Trophoblast cell (in vitro differentiated cells and primary cell): ENCODE data around the gene CRYBB2.

Experiments
- DNase-seq, 2 donors: peaks; one replicate each; pipeline ENCODE4 v3.0.0-alpha.2; 2016
- H2AFZ ChIP-seq: 2 replicates; pipeline ENCODE4 v1.6.1; 2013; ENCODE audit warnings: low read length, moderate library complexity, mild to moderate bottlenecking; ENCODE audit not compliant: insufficient read depth, poor library complexity
- H2AK5ac ChIP-seq: 2 replicates; pipeline ENCODE4 v1.6.1; 2013; ENCODE audit warnings: mild to moderate bottlenecking, low read length
- H2BK120ac ChIP-seq: 2 replicates; pipeline ENCODE4 v1.6.1; 2013; ENCODE audit warnings: low read length, mild to moderate bottlenecking, moderate library complexity; ENCODE audit not compliant: insufficient read depth, poor library complexity
- H2BK12ac ChIP-seq: 2 replicates; pipeline ENCODE4 v1.6.1; 2013; ENCODE audit warnings: mild to moderate bottlenecking, low read length, moderate library complexity
- H2BK5ac ChIP-seq: 2 replicates; pipeline ENCODE4 v1.6.1; 2013; ENCODE audit warnings: low read length, low read depth, moderate library complexity, mild to moderate bottlenecking; ENCODE audit not compliant: poor library complexity
- H3K14ac ChIP-seq: 2 replicates; pipeline ENCODE4 v1.6.1; 2013; ENCODE audit warnings: mild to moderate bottlenecking, low read length
- H3K18ac ChIP-seq: 2 replicates; pipeline ENCODE4 v1.6.1; 2013; ENCODE audit warnings: mild to moderate bottlenecking, low read length
- H3K23ac ChIP-seq: 2 replicates; pipeline ENCODE4 v1.6.1; 2013; ENCODE audit warnings: low read length
- H3K27ac ChIP-seq: 2 replicates; pipeline ENCODE4 v1.5.1; 2013; ENCODE audit warnings: low read depth, mild to moderate bottlenecking, inconsistent platforms, low read length, moderate library complexity
- H3K27me3 ChIP-seq: 2 replicates; pipeline ENCODE4 v1.6.1; 2013; ENCODE audit warnings: inconsistent platforms, mild to moderate bottlenecking, low read length, moderate library complexity; ENCODE audit not compliant: insufficient read depth
- H3K36me3 ChIP-seq, 2 experiments: 1 replicate in 1 of 2; 2 replicates in 1 of 2; pipeline ENCODE4 v1.6.1; 2013; ENCODE audit warnings: low read length in 2 of 2, mild to moderate bottlenecking in 2 of 2, moderate library complexity in 1 of 2; ENCODE audit not compliant: insufficient read depth in 2 of 2, control insufficient read depth in 1 of 2
- H3K4ac ChIP-seq: 2 replicates; pipeline ENCODE4 v1.6.1; 2013; ENCODE audit warnings: low read depth, mild to moderate bottlenecking, low read length, moderate library complexity
- H3K4me1 ChIP-seq, 2 experiments: 1 replicate in 1 of 2; 2 replicates in 1 of 2; pipeline ENCODE4 v1.6.1; 2013; ENCODE audit warnings: low read length in 2 of 2, mild to moderate bottlenecking in 2 of 2, moderate library complexity in 1 of 2; ENCODE audit not compliant: insufficient read depth in 2 of 2, control insufficient read depth in 1 of 2
- H3K4me2 ChIP-seq: 2 replicates; pipeline ENCODE4 v1.6.1; 2013; ENCODE audit warnings: inconsistent platforms, mild to moderate bottlenecking, low read length, moderate library complexity
- H3K4me3 ChIP-seq: 2 replicates; pipeline ENCODE4 v1.5.1; 2013; ENCODE audit warnings: mild to moderate bottlenecking, low read depth, low read length, inconsistent platforms
- H3K79me1 ChIP-seq: one replicate; pipeline ENCODE4 v1.6.1; 2013; ENCODE audit warnings: low read length
- H3K79me2 ChIP-seq: 2 replicates; pipeline ENCODE4 v1.6.1; 2013; ENCODE audit warnings: low read length, mild to moderate bottlenecking; ENCODE audit not compliant: control insufficient read depth, insufficient read depth, poor library complexity
- H3K9ac ChIP-seq: 2 replicates; pipeline ENCODE4 v1.6.1; 2013; ENCODE audit warnings: mild to moderate bottlenecking, low read length
- H3K9me3 ChIP-seq: 2 replicates; pipeline ENCODE4 v1.6.1; 2013; ENCODE audit warnings: low read depth, mild to moderate bottlenecking, control low read depth, inconsistent platforms, low read length; ENCODE audit not compliant: insufficient read depth
- H4K12ac ChIP-seq: 2 replicates; pipeline ENCODE4 v1.6.1; 2013; ENCODE audit warnings: low read depth, mild to moderate bottlenecking, low read length, moderate library complexity
- H4K8ac ChIP-seq: 2 replicates; pipeline ENCODE4 v1.6.1; 2013; ENCODE audit warnings: low read depth, mild to moderate bottlenecking, low read length, moderate library complexity
- H4K91ac ChIP-seq: one replicate; pipeline ENCODE4 v1.6.1; 2013; ENCODE audit warnings: low read depth, mild to moderate bottlenecking, low read length, moderate library complexity
- WGBS: extraction: QIAGEN DNeasy Blood & Tissue Kit; methylation state at CpG from one replicate; pipeline ENCODE4 v1.1.7; 2013; ENCODE audit warnings: missing lambda C conversion rate; ENCODE audit not compliant: insufficient read length, insufficient coverage; ENCODE audit errors: extremely low coverage; 5-methylcytosine and 5-hydroxymethylcytosine counted together

Gene CRYBB2

DNA sequence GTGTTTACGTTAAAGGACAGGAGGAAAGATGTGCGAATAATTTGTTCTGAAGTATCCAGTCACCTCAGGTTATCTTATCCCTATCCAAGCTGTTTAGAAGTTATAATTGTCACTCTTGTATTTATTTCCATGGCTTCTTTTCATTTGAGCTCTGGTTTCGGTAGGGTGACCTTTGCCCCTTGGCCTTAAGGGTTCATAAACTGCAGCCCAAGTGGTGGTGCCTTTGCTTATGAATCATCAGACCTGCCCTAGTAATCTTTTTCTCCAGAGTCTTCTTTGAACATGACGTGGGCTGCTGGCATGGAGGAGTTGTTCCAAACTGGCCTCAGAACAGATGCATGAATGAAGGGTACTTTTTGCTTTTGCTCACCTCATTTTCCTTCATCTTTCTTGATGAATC is 26.3 kb upstream of the CRYBB2 start:
- Histone ChIP-seq H3K36me3 (peaks cover 22 to 26% of the 10 kb centered on the region in 2 experiments), H2AK5ac (no peak overlapping the region), H3K9me3 (peaks cover 3% of the 10 kb centered on the region), H3K27ac (no peak overlapping the region), H3K27me3 (no peaks in the 10 kb centered on the region), H3K23ac (no peak overlapping the region), H3K14ac (no peak overlapping the region), H4K8ac (no peak overlapping the region), H3K4me1 (no peaks in the 10 kb centered on the region), H4K91ac (no peak overlapping the region), H3K9ac (no peak overlapping the region), H3K4me2 (no peak overlapping the region), H3K79me2 (no peaks in the 10 kb centered on the region), H2BK120ac (no peak overlapping the region), H3K4me3 (no peak overlapping the region), H3K79me1 (no peaks in the 10 kb centered on the region), H3K18ac (no peak overlapping the region), H2BK5ac (no peak overlapping the region), H3K4ac (no peak overlapping the region), H4K12ac (no peak overlapping the region), H2AFZ (no peak overlapping the region), H2BK12ac (no peak overlapping the region)
- DNase-seq: no peak
- no CpG with 5 or more reads among the region's 4 CpGs for WGBS

DNA sequence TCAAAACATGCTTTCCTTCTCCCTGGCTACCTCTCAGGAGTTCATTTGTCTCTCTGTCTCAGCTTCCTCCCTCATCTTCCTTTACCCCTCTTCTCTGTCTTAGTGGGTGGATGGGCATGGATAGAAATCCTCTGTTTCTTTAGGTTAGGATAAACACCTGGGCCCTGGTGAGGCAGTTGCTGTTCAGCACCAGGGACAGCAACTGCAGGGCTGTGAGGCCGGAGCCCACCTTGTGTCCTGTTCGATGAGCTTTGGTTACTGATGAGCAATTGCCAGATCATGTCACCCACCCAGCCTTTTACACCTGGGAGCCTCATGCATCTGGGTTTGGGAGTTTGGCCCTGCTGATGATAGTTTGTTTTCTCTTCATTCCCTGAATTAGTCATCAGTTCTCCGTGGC is 25.9 kb upstream of the CRYBB2 start:
- H3K4me3 ChIP-seq: no peak overlapping the region
- no peaks in the 10 kb centered on the region for H3K79me2 ChIP-seq
- H4K91ac ChIP-seq: no peak overlapping the region
- no peak overlapping the region for H4K8ac ChIP-seq
- no peak for DNase-seq
- H3K9ac ChIP-seq: no peak overlapping the region
- no CpG with 5 or more reads among the region's 3 CpGs for WGBS
- H3K23ac ChIP-seq: no peak overlapping the region
- H2BK5ac ChIP-seq: no peak overlapping the region
- no peak overlapping the region for H3K27ac ChIP-seq
- H3K27me3 ChIP-seq: no peaks in the 10 kb centered on the region
- H3K18ac ChIP-seq: no peak overlapping the region
- peaks cover 22 to 26% of the 10 kb centered on the region in 2 experiments for H3K36me3 ChIP-seq
- H3K79me1 ChIP-seq: no peaks in the 10 kb centered on the region
- no peak overlapping the region for H3K4me2 ChIP-seq
- peaks cover 3% of the 10 kb centered on the region for H3K9me3 ChIP-seq
- no peak overlapping the region for H2AK5ac ChIP-seq
- H2AFZ ChIP-seq: no peak overlapping the region
- H3K14ac ChIP-seq: no peak overlapping the region
- H2BK12ac ChIP-seq: no peak overlapping the region
- H2BK120ac ChIP-seq: no peak overlapping the region
- no peak overlapping the region for H3K4ac ChIP-seq
- no peaks in the 10 kb centered on the region for H3K4me1 ChIP-seq
- no peak overlapping the region for H4K12ac ChIP-seq

DNA sequence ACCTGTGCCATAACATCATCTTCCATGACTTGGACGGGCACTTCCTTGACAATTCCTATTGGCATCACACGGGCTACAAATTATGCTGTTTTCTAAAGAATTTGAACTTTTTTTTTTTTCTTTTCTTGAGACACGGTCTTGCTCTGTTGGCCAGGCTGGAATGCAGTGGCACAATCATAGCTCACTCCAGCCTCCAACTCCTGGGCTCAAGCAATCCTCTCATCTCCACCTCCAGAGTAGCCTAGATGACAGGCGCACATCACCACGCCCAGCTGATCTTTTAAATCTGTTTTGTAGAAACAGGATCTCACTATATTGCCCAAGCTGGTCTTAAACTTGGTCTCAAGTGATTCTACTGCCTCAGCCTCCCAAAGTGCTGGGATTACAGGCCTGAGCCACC is 23.1 kb upstream of the CRYBB2 start:
- H3K79me2 ChIP-seq: no peaks in the 10 kb centered on the region
- no CpG with 5 or more reads among the region's 5 CpGs for whole genome bisulfite sequencing
- H3K9ac ChIP-seq: no peak overlapping the region
- no peak overlapping the region for H4K12ac ChIP-seq
- H2BK5ac ChIP-seq: no peak overlapping the region
- no peak overlapping the region for H2AFZ ChIP-seq
- no peak overlapping the region for H3K23ac ChIP-seq
- H3K14ac ChIP-seq: no peak overlapping the region
- no peaks in the 10 kb centered on the region for H3K4me1 ChIP-seq
- H2AK5ac ChIP-seq: no peak overlapping the region
- H3K4me2 ChIP-seq: no peak overlapping the region
- H2BK120ac ChIP-seq: no peak overlapping the region
- no peak overlapping the region for H3K27ac ChIP-seq
- H3K4me3 ChIP-seq: no peak overlapping the region
- H4K8ac ChIP-seq: no peak overlapping the region
- H4K91ac ChIP-seq: no peak overlapping the region
- H3K18ac ChIP-seq: no peak overlapping the region
- H3K36me3 ChIP-seq: peaks cover 16 to 21% of the 10 kb centered on the region in 2 experiments
- H3K27me3 ChIP-seq: no peaks in the 10 kb centered on the region
- no peaks in the 10 kb centered on the region for H3K79me1 ChIP-seq
- H3K4ac ChIP-seq: no peak overlapping the region
- H3K9me3 ChIP-seq: peaks cover 3% of the 10 kb centered on the region
- H2BK12ac ChIP-seq: no peak overlapping the region
- no peak for DNase-seq

DNA sequence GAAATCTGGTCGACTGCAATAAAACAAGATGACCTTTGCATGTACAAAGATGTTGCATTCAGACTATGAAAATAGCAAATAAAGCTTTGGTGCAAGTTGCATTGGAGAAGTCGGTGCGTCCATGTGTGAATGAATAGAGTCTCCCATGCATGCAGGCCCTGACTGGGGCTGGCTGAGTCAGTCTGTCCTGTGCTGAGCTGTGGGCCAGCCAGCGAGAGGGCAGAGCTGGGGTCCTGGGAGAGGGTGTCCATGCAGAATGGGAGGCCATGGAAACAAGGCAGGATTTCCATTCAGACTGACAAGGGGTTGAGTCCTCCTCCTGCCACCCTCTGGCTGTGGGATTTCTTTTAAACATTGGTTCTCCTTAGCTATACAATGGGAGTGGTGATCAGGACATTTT is 22.1 kb upstream of the CRYBB2 start:
- no peak overlapping the region for H4K91ac ChIP-seq

More for the DNA sequence above, 22.1 kb upstream of the CRYBB2 start:
- no peak overlapping the region for H3K4me2 ChIP-seq
- no peak overlapping the region for H3K27ac ChIP-seq
- no peaks in the 10 kb centered on the region for H3K4me1 ChIP-seq
- H4K12ac ChIP-seq: no peak overlapping the region
- H2AFZ ChIP-seq: no peak overlapping the region
- no peaks in the 10 kb centered on the region for H3K79me1 ChIP-seq
- no peak overlapping the region for H2AK5ac ChIP-seq
- no peak overlapping the region for H4K8ac ChIP-seq
- H2BK120ac ChIP-seq: no peak overlapping the region
- H3K9me3 ChIP-seq: peaks cover 1% of the 10 kb centered on the region
- H3K36me3 ChIP-seq: peaks cover 14 to 15% of the 10 kb centered on the region in 2 experiments
- no peaks in the 10 kb centered on the region for H3K79me2 ChIP-seq
- H2BK12ac ChIP-seq: no peak overlapping the region
- H3K18ac ChIP-seq: no peak overlapping the region
- no peaks in the 10 kb centered on the region for H3K27me3 ChIP-seq
- no CpG with 5 or more reads among the region's 4 CpGs for WGBS
- no peak overlapping the region for H3K9ac ChIP-seq
- no peak overlapping the region for H3K14ac ChIP-seq
- no peak overlapping the region for H3K23ac ChIP-seq
- DNase-seq: no peak
- H3K4ac ChIP-seq: no peak overlapping the region
- no peak overlapping the region for H3K4me3 ChIP-seq
- H2BK5ac ChIP-seq: no peak overlapping the region
